Measurements from ENCODE around the gene FZD10.

FZD10 gene

DNA sequence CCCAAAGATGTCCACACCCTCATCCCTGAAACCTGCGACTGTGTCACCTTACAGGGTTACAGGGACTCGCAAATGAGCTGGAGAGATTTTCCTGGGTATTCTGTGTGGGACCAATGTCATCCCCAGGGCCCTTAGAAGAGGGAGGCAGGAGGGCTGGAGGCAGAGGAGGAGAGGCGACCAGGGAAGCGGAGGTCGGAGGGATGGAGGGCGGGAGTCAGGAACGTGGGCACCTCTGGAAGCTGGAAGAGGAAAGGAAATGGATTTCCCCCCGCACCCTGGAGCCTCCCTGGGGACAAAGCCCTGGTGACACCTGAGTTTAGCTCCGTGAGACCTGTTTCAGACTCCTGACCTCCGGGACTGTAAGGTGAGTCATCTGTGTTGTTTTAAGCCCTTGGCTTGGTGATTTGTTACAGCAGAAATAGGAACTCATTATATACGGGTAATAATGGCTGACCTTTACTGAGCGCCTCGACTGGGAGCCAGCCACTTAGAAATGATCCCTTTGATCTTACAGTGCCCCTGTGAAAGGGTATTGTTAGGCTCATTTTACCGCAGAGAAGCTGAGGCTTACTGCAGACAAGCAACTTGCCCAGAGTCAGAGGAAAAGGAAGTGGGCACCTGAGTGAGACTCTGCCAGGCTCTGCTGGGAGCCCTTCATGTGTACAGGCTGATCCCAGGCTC, 29.3 kb upstream of the FZD10 start:
- no peak for DNase-seq (ENCODE audit: low spot score)

DNA sequence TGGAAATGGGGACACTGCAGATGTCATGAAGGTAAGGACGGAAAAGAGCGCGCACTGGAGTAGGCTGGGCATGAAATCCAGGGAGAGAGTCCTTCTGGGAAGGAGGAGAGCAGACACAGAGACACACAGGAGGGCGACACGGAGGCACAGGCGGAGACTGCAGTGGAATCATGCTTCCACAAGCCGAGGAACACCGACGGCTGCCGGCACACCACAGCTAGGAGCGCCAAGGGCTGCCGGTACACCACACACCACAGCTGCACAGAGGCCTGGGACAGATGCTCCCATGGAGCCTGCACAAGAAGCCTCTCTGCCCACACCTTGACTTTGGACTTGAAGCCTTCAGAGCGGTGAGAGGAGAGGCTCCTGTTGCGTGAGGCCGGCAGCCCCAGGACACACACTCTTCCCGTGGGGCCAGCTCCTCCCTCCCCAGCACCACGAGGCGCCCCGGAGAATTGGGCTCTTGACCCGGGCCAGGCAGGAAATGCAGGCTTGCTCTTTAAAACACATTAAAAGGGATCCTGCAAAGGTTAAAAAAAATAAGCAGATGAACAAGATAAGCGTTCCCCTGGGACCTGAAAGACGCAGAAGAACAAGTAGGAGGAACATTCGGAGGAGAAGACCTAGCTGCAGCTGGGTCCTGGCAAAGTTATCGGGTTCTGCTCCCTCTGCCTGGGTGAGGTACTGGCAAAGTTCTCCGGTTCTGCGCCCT, 28.3 kb upstream of the FZD10 start:
- DNase-seq (ENCODE audit: low spot score) = no peak

DNA sequence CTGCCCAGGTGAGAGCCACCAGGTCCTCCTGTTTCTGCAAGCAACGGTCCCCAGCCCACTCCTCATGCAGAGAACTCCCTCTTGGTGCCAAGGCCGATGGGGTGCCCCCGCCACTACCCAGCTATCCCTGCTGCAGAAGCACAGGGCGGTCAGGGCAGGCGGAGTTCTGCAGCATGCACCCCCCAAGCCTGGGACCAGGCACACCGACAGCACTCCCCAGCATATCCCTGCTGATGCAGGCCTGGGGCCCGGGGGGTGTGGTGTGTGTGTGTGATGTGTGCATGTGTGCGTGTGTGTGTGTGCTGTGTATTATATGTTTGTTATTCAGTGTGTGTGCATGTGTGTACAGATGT, 27.7 kb upstream of the FZD10 start:
- no peak for DNase-seq (ENCODE audit: low spot score)

DNA sequence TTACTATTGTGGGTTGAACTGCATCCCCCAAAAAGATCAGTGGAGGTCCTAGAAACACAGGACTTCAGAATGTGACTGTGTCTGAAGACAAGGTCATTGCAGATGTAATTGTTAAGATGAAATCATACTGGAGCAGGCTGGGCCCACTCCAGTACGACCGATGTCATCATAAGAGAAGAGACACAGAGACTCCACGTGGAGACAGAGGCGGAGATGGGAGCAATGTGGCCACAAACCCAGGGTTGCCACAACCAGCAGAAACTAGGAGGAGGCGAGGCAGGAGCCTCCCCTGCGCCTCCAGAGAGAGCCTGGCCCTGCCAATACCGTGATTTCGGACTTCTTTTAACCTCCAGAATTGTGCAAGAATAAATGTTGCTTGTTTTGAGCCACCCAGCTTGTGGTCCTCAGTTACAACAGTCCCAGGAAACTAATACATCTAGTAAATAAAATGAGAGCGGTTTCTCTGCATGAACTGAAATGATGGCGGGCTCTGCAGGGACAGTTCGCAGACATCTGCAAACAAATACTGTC, 25.7 kb upstream of the FZD10 start:
- DNase-seq (ENCODE audit: low spot score) = no peak

DNA sequence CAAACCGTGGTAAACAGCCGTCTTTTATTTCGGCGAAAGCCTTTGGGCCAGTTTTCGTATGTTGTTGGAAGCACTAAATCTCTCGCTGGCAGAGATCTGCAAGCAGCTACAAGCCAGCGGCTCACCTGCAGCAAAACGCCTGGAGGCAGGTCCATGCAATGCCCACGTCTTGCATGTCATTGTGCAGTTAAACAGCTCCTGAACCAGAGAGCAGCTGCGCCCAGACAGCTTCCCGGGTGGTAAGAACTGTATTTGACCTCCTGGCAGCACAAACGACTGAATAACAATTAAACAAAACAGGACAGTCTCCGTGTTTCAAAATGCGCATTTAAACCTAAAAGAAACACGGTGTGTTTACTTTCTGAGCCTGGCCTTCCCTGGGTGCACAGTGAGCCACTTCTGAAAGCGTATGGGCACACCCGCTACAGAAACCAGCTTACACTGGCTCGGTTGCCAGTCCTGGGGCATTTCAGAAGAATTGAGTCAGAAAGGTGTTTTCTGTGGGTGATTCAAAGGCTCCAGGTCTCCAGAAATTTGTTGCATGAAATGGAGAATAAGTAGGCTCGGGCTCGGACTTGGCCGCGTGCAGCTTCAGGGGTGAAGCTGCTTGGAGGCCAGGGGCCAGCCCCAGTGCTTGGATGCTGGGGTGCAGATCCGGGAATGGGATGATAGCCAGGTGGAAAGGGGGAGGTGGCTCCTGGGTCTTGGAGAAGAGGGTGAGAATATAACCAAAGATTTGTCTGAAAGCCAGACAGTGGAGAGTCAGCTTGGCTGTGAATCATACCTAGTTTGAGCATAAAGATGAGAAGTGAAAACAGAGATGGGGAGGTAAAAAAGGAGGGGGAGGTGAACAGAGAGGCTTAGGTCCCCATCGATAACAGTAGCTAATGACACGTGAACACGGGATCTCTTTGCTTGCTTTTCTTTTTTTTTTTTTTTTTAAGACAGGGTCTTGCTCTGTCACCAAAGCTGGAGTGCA, 24.9 kb upstream of the FZD10 start:
- DNase-seq (ENCODE audit: low spot score) = no peak

DNA sequence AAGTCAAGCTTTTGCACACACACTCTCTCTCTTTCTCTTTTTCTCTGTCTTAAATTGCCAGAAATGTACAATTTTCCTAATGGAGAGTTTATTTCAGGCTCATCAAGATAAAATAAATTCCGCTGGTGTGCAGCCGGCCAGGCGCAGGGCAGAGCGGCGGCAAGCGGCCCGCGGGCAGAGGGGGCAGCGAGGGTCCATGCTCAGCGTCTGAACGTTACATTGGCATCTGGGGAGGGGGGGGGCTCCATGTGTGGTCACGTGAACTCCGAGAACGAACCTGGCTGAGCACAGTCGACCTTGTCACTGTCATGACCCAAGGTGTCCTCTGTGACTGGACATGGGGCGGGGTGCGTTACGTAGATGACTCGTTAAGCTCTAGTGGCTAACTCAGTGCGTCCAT, 23.8 kb upstream of the FZD10 start:
- no peak for DNase-seq (ENCODE audit: low spot score)

DNA sequence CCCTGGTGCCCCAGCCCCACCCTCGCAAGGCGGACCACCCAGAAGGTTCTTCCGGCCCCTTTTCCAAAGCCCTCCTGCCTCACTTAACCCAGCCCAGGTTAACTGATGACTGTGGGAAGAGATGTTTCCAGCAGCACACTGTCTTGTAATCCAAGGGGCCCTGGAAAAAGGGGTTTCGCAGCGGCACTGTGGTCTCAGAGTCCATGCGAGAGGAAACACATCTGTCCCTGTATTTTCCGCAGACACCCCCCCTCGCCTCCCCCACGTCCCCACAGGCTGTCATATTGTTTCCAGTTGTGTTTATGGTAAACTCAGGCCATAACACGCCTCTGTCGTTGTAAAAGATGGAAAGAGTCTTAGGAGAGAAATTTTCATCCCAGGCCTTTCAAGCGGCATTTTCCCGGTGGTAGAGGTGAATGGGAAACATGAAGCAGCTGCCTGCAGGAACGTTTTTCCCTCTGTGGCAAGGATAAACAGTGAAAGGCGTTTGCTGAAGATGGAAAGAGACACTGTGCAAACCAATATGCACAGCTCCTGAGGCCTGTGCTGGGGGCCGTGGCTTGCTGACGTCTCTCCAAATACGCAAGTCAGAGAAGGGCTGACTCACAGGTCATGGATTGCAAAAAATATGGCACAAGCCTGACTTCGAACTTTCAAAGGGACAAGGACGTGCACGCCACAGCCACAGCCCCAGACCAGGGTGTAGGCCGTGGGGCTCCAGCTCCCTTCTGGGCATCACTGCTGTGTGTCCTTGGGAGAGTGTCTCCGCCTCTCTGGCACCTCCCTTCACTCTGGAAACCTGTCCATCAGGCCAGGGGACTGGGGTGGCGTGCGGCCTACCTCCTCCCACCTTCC, 22.5 kb upstream of the FZD10 start:
- no peak for DNase-seq (ENCODE audit: low spot score)

DNA sequence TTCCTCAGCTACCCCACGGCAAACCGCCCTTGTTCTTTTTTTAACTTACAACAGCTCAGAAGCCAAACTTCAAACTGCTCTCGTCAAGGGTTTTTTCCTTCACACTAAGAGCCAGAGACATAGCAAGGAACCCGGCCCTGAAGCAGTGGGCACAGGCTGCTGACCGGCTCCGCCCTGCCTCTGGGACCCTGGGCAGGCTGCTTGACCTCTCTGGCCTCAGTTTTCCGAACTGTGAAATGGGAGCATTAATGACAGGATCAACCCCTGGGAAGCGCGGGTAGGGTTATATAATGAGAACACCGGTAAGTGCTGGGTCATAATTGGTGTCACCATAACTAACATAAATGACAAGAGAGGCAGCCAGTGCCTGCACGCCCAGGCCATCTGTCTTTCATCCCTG, 21.2 kb upstream of the FZD10 start:
- no peak for DNase-seq (ENCODE audit: low spot score)

DNA sequence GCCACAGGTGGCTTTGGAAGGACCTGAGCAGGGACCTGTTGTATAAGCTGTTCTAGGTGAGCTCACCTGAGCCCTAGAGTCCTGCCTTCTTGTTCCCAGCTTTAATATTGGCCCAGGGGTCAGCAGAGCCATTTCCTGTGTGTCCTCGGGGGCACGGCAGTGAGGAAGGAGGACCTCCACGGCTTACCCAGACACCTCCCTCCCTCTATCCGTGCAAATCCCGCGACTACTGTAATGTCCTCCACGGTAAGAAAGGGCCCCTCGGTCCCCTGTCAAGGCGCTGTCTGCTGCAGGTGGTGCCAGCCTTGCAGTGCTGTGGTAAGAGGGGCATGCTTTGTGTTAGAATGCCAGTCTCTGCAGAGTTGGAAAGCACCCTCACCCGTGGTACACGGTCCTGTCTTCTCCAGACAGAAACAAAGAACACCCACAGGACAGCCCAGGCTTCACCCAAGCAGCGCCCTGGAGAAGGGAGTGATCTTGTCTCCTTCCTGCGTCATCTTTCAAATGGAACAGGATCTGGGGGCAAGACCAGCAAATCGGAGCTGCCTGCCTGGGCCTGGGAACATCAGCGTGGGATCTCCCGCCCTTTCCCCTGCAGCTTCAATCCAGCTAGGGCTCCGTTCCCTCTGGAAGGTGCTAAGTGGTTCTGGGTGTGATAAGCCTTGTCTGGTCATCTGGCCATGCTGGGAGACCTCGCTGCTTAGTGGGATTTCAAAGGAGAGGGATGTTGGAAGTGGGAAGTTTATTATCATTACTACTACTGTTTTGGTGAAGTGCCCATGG, 20.2 kb upstream of the FZD10 start:
- DNase-seq (ENCODE audit: low spot score) = no peak

DNA sequence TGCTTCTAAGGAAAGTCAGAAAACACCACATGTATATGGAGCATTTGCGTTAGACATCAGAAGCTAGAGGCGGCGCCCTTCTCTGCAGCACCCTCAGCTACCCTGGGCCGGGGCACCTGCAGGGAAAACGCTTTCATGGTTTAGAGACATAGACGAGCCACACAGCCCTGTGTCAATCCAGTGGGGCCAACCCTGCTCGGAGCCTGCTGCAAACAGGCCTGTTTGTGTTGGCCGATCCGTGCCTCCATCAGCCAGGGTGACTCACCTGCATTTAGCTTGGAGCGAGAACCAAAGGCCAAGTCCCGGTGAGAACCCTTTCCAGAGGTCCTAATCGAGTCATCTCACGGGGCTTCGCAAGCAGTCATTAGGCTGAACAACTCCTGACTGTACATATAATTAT, 19.5 kb upstream of the FZD10 start:
- no peak for DNase-seq (ENCODE audit: low spot score)

DNA sequence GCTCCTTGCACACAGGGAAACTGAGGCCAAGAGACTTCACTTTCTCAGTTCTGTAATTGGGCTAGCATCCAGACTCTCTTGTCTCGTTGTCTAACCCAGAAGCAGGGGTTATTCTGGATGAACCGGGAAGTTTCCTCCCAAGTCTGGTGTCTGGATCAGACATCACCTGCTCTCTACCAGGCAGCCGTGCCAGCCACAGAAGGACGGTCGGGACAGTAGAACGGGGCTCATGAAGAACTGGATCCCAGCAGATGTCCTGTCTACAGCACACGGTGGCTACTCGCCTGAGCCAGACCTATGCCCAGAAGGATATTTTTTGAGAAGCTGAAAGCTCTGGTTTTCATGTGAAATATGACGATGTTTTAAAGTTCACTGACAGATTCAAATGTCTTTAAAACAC, 19.1 kb upstream of the FZD10 start:
- no peak for DNase-seq (ENCODE audit: low spot score)

DNA sequence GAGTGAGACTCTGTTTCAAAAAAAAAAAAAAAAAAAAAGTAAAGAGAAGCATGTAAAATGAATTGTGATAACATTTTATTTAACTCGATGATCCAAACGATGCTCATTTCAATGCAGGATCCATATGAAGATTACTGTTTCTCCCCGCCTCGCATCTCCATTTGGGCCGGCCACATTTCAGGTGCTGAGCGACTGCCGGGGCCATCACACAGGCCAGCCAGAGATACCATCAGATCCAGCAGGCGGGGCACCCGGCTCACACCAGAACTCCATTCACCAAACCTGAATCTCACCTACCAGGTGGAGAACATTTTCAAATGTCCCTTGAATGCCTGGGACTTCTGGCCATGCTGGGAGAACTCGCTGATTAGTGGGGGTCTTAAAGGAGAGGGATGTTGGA, 18.0 kb upstream of the FZD10 start:
- no peak for DNase-seq (ENCODE audit: low spot score)

DNA sequence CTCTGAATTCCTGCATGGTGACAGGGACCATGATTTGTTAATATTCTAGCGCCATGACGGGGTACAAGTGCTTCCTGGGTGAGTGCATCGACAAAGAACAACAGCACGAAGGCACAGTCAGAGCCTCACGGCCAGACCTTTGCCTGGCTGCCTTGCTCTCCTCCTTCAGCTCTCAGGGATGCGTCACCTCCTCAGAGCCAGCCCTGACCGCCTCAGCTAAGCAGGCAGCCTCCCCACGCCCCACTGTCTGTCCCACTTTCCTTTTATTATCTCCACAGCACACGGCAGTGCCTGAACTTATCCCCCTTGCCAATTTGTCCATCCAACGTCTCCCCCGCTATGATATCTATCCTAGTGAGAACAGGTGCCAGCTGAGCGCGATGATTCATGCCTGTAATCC, 16.5 kb upstream of the FZD10 start:
- no peak for DNase-seq (ENCODE audit: low spot score)

DNA sequence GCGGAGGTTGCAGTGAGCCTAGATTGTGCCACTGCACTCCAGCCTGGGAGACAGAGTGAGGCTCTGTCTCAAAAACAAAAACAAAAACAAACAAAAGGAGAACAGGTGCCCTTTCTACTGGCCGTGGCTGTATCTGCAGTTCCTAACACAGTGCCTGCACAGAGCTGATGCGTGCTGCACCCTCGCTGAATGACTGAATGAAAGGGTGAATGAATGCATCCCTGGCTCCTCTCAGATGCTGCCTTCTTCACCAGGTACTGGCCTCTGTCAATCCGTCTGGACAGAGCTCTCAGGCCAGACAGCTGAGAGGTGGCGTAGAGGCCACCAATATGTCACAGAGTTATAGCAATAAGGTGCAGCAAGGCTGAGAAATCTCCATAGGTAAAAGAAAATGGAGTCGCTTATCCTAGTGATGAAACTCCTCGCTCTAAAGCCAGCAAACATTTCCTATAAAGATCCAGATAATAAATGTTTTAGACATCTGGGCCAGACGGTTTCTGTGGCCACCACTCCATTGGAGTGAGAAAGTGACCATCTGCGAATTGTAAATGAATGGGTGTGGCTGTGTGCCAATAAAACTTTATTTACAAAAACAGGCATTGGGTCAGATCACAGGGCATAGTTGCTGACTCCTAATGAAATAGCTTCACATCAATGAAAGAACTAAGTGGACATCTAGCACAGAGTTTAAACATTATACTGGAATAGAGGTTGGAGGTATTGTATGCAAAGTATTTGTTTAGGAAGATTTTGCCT, 15.9 kb upstream of the FZD10 start:
- no peak for DNase-seq (ENCODE audit: low spot score)

DNA sequence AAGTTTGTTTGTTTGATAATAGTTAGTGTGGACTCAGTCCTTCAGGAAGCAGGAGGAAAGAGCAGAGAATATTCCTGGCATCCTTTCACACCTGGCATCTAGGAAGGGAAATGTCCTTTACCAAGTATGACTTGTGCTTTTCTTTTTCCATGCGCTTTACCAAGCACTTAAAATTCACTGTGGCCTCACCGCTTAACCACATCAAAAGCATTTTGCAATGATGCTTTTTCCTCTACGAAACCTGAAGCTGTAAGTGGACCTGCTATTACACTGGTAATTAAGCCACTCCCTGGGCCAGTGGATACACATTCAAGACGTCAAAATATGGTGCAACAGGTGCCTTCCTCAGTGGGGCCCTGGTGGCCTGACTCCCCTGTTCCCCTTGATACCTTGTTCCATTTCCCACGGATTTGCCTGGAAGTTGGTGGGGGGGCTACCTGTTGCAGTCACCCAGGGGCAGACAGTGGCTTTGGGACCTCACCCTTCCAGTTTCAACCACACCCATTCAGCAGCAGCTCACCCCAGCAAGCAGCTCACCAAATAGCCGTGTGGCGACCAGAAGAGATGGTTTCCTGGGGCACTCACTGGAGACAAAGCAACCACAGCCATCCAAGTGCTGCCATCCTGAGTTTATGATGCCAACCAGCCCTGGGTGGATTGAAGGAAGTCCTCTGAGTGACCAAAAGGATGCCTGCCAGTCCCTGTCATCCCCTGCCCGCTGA, 14.2 kb upstream of the FZD10 start:
- no peak for DNase-seq (ENCODE audit: low spot score)

DNA sequence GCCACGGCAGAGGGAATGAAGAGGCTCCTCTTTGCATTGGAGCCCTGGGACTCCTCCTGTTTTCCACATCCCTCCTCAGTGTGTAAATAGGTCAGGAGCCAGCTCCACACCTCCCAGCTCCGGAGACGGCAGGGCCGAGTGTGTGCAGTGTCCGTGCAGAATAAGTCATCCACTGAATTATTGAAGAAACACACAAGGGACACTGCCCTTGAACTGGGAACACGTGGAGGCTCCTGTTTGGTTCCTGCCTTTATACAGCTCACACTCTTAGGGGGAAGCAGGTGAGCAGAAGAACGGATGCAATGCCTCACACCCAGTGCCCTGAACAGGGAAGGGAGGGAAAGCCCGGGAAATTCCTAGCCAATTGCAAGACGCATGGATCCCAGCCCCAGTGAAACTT, 10.4 kb upstream of the FZD10 start:
- no peak for DNase-seq (ENCODE audit: low spot score)

DNA sequence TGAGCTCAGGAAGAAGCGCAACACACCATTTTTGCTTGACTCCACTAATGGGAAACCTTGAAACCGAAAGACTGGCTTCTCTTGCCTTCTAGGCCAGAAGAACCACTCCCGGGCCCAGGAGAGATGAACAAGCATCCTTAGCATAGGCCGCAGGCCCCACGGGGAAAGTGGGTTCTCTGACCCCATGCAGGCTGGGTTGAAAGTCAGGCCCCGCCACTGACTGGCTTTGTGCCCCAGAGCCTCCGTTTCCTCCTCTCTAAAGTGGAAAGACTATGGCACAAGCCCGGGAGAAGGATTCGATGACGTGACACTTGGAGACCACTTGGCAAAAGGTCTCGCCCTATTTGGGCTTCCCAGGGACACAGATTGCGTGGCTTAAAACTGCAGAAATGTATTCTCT, 9.9 kb upstream of the FZD10 start:
- DNase-seq (ENCODE audit: low spot score) = no peak

DNA sequence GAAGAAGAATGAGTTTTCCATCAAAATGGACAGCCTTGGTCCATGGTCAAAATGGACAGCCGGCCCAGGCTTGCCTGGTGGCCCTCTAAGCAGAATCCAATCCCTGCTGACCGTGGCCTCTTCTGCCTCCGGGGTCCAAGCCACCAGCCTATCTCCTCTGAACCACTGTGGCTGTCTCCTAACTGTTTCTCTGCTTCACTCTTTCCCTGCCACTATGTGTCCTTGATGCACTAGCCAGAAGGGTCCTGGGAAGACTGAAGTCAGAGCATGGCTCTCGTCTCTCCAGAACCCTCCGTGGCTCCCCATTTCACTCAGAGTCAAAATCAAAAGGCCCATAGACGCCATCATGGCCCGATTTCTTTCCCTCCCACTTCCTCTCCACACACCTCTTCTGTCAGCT, 8.5 kb upstream of the FZD10 start:
- DNase-seq (ENCODE audit: low spot score) = no peak

DNA sequence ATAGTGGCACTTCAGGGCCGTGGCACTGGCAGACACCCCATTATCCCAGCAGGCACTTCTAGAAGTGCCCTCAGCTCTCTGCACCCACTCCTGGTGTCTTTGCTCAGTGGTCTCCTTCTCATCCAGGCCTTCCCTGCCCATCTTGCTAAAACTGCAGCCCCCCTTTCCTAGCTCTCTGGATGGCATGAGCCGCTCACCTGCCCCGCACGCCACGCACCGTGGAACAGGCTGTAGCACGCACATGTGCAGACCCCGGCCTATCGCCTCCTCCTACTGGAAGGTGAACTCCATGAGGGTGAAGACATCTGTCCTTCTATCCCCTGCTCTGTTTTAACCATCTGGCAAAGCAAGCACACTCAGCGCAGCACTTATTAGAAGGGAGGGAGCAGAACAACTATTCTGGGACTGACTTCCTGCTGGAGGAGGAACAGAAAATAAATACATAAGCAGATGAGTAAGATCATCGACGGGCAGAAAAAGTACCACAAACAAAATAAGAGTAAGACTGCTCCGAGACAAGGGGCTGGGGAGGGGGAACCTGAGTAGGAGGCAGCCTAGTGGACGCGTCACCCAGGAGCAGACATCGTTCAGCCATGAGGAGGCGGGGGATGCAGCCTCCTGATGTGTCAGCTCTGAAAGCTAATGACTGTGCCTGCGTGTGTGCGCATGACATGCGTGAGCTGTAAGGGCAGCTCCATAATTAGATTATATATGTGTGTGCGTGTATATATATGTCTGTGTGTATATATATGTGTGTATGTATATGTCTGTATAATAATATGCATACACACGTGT, 7.8 kb upstream of the FZD10 start:
- DNase-seq (ENCODE audit: low spot score) = no peak
